ENCODE results near the gene GDF3.
"Not testable (repeated sequence)": the region's sequence is repeated elsewhere in the genome, so short reads cannot be mapped to it uniquely, and the experiment has no call there.

The GDF3 gene

GRCh38 chr12:7695566-7696197 lies at the start of gene GDF3:
Gene GDF3, minus strand, starts transcription at chr12:7695775. Its CDS starts 47 bp downstream, at chr12:7695728.
- no peak for DNase-seq

DNA sequence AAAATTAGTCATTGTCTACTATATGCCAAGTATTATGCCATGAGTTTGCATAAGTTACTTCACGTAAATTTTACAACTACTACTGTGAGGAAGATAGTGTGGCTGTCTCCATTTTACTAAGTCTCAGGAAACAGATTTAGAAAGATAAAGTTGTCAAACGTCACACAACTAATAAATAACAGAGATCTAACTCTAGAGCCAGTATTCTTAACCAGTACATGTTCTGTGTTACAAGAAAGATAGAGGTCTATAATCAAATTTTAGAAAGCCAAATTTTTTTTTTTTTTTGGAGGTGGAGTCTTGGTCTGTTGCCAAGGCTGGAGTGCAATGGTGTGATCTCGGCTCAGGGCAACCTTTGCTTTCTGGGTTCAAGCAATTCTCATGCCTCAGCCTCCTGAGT lies 37.4 kb upstream of the GDF3 start:
- no peak for DNase-seq

DNA sequence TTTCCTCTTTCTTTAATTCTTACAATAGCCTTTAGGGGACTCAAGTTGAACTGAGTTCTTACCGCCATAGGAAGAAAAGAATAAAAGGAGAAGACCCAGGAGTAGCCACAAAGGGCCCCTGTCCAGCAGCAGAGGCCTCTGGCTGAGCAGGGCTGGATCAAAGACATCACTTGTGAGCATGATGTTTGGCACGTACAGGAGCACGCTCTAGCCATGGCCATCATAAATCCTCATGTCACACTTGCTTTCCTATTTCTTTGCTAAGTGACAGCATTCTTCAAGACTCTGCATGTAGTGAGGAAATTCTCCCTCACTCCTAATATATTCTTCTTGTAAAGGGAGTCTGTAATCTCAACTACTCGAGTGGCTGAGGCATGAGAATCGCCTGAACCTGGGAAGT lies 35.9 kb upstream of the GDF3 start:
- no peak for DNase-seq

- not testable (repeated sequence) for DNase-seq
These were observed 35.4 kb upstream of the GDF3 start for GRCh38 chr12:7730984-7731383.

DNA sequence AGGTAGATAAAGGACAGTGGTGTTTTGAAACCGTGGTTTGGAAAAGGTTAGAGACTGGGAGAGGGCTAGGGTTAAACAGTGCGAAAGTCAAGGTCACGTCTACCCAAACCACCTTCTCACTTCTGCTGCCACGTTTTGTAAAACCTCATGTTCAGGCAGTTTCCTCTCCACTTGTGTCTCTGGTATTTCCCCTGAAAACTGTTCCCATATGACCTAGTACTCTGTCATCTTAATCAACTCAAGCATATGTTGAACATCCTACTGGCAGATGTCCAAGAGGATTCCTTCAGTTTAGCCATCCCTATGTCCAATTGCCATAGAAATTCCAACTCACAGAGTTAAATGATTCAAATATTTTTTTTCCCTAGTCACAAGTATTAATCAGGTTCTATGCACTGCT lies 34.2 kb upstream of the GDF3 start:
- no peak for DNase-seq

DNA sequence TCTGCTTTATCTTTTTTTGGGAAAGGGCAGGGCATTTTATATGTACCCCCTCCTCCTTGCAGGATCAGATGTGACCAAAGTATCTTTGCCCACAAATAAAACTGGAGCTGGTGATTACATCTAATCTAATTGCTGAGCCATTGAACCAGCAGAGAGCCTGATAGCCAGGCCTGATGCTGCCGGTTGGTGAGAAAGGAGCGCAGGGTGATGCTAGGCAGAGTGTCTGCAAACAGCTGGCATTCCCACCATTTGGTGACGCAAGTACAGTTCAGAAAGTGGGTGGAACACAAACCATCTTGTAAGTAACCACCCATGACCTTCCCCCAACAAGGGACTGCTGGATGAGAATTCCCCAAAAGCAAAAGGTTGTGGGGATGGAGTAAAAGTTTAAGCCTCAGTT lies 28.4 kb upstream of the GDF3 start:
- no peak for DNase-seq

GRCh38 chr12:7719946-7720730 lies 24.6 kb upstream of the GDF3 start:
- DNase-seq, result no peak

DNA sequence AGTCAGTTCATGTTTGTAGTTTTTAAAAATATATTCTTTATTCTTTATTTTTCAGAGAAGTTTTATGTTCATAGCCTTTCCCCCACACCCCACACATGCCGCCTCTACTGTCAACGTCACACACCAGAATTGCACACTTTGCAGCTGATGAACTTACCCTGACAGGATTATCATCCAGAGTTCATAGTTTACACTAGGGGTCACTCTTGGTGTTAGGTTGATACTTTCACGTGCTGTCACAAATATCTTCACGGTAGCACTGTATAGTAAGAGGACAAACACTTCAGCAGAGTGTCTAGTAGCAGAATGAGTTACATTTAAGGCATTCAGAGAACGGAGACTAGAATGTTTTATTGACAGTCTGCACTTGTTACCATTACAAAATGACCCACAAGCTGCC lies 20.8 kb upstream of the GDF3 start:
- DNase-seq, result no peak

DNA sequence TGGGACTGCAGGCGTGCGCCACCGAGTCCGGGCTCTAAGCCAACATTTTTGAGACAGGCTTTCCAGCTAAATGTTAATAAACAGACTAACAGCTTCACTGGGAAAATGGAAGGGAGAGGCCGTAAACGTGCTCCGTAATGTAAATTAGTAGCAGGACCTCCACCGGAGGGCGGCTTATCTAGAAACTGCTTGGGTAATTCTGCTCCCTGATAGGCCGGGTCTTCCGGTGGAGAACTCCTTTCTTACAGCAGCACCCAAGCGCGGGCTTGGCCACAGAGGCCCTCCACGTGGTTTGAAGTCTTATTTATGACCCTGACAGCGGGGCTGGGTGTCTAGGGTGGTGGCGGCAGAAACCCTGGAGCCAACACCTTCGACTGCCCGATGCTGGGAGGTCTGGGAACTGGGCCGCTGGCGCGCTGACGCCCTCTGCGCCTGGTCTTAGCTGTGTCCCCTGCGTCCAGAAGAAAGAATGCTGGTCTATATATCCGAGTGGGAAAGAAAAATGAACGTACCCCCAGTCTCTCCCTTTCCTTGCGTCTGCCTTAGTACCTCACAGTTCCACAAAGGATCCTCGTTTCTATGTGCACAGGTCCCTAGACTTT lies 17.4 kb upstream of the GDF3 start:
- no peak for DNase-seq

GRCh38 chr12:7711133-7711532 lies 15.6 kb upstream of the GDF3 start, which contains the start of gene DPPA3:
Gene DPPA3, plus strand, starts transcription at chr12:7711433. Its CDS starts 138 bp downstream, at chr12:7711571.
- no peak for DNase-seq

DNA sequence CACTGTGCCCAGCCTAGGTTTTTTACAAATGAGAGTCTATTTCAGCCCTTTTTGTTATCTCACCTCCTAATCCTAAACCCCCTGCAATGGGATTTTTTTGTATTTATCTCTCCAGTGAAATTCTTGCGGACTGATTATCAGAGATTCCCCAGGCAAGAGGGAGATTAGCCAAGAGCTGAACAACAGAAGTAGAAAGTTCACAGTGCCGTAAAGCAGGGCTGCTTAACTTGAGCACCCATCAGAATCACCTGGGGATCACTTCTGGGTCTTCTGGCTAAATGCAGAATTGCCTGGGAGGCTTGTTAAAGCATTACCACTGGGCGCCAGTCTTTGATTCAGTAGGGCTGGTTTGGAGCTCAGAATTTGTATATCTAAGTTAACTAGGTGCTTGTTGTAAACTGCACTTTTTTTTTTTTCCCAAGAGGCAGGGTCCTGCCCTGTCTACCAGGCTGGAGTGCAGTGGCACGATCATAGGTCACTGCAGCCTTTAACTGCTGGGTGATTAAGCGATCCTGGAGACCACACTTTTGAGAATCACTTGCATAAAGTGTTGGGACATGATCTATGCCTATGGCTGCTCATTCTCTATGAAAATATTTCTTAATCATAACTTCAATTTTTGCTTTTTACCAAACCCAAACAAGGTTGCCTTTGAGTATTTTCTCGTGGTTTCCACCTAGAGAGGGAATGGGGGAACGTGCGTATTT lies 14.5 kb upstream of the GDF3 start:
- no peak for DNase-seq

GRCh38 chr12:7705846-7706245 lies 10.3 kb upstream of the GDF3 start:
- DNase-seq, result no peak

DNA sequence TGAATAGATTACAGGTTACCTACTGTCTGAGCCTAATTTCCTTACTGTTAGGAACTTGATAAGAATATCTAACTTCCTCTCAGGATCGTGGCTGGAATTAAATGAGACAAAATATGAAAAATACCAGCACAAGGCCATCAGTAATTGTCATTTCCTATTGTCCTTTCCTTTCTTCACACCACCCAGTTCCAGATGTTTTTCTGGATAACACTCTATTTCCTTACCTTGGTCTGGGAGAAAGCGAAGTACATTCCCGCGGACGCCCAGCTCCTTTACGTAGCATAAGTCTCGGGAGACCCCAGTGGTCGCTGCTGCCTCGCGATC lies 376 bp downstream of the GDF3 start:
- DNase-seq, result no peak

DNA sequence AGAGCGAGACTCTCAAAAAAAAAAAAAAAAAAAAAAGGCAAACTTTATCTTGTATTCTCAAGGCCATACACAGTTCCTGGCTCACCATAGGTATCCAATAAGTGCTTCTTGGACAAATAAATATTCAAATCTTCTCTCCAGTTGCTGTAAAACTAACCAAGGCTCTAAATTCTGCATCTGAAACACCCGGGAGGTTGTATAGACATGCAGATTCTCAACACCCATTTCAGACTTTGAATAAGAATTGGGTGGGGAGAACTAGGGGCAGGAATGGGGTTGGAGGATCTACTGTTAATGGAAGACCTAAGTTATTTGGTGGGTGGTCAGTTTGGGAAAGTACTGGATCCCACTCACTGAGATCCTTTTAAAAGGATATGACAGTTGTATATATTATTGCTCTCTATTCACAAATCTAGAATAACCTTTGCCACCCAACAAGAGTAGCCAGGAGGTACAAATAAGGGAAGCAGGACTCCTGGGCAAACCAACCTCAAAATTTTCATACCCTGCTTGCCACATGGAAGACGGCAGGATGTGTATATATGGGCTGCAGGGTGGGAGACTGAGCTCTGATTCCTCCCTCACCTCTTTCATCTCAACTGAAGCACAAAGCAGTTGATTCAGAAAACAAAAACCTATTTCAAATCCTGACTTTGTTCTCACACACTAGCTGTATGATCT lies 879 bp downstream of the GDF3 start:
- DNase-seq, result no peak

DNA sequence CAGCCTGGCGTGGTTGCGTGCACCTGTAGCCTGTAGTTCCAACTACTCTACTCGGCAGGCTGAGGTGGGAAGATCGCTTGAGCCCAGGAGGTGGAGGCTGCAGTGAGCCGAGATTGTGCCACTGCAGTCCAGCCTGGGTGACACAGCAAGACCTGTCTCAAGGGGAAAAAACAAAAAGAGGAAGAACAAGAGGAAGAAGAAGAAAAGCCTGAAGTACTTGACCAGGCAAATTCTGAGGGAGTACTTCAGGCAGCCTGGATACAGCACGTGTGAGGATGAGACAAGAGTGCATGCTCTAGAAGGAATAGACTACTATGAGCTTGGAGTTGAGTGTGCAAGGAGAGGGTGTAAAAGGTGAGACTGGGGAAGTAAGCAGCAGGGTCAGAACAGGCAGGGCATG lies 1.8 kb downstream of the GDF3 start:
- DNase-seq, result no peak

- DNase-seq, result no peak
These were observed 14.0 kb downstream of the GDF3 start for GRCh38 chr12:7681535-7681934.

DNA sequence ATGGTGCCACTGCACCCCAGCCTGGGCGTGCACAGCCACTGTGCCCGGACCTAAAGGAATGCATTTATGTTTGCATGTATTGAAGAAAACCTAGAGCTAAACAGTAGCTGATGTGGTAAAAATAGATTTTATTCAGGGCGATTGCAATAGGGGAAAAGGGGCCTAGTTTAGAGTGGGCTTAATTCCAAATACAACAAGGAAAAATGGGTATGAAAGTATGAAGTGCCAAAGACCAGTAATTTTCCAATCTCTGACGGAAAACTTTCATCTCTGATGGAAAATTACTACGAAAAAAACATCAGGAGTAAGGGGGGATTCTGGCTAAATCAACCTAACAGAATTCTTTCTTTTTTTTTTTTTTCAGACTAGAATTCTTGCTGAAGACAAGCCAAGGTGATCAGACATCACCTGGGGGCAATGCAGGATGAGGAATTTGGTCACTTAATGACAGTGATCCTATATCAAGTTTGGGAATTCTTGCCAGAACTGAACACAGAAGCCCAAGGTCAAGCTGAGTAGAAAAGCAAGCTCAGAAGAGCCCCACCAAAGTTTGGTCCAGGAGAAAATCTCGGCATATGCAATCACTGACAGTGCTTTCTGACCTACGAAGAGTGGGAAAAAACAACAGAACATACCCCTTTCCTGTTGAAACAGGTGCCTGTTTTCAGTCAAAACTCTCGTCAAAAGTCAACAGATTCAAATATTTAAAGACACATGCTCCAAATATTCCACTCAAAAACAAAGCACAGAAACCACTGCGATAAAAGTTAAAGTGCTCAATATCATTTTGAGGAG lies 16.1 kb downstream of the GDF3 start:
- DNase-seq, result no peak

GRCh38 chr12:7678744-7679143 lies 16.8 kb downstream of the GDF3 start:
- no peak for DNase-seq

DNA sequence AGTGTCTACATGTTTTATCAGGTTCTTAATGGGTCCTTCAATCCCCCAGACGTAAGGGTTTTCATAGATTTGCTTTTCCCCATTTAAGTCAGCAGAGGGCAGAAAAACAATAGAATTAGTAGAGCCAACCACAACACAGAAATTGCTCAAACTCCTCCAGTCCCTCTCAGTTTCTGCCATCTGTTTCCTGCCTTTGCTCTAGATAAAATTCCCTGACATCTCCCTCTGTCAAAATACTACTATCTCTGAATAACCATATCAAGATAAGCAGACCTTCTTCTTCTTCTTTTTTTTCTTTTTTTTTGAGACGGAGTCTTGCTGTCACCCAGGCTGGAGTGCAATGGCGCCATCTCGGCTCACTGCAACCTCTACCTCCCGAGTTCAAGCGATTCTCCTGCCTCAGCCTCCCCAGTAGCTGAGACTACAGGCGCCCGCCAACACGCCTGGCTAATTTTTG lies 18.1 kb downstream of the GDF3 start:
- not testable (repeated sequence) for DNase-seq

- not testable (repeated sequence) for DNase-seq
These were observed 20.1 kb downstream of the GDF3 start for GRCh38 chr12:7675455-7675854.

DNA sequence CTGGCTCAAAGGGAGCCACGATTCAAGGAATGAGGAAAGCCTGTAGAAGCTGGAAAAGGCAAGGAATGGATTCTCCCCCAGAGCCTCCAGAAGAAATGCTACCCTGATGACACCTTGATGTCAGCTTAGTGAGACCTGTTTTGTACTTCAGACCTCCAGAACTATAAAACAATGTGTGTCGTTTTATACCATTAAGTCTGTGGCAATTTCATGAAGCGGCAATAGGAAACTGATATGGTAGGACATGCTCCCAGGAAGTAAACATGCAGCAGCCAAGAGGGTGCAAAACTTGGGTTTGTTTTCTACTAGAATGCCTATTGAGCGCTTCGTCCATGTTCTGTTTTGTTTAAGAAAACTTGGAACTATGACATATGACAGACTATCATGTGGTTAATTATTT lies 27.4 kb downstream of the GDF3 start:
- no peak for DNase-seq

DNA sequence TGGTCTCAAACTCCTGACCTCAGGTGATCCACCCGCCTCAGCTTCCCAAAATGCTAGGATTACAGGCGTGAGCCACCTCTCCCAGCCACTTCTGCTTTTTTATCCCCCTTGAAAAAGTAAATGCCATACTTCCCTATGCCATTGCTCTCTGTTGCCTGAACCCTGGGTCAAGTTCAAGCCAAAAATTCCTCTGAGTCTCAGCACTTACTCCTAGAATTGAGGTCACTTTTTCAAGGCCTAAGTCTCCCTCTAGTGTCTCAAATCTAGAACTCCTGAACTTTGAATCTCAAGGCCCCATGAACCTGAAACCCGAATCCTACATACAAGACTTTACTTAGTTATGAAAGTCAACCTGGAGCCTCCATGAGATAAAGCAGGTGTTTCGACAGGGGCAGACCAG lies 28.4 kb downstream of the GDF3 start:
- DNase-seq, result no peak

Measured in cortex of kidney (tissue), 1 donor.